D341Med (cell line): ENCODE measurements around the gene VWA5B1.

Experiments
- DNase-seq: peaks from one replicate; pipeline ENCODE4 v3.0.0; 2012; ENCODE audit warnings: low spot score

Gene VWA5B1

DNA sequence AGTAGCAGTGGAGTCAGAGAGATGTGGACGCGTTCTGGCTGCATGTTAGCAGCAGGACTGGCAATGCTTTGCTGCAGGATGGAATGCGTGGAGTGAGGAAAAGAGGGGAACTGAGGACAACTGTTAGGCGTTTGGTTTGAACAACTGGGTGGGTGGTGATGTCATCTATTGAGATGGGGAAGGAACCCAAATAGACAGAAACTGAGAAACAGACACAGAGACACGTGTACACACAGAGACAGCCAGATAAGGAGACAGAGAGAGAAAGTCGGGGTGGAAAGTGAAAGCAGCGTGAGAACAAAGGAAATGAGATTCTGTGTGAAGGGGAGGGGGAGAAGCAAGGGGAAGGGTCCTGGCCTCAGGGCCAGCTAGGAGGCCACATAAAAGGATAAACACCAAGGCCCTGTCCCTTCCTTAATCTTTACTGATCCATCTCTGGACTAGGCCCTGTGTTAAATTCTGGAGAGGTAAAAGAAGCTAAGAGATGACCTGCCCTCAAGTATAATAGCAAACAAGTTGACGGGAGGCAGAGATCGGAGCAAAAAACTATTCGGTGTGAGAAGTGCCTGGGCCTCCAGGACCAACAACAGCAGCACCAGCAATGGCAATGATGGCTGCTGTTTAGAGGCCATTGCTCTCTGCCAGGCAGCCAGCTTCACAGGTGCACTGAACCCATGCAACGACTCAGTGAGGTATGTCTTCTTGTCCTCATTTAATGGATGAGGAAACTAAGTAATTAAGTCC, 31.6 kb downstream of the VWA5B1 start:
- DNase-seq, result no peak

DNA sequence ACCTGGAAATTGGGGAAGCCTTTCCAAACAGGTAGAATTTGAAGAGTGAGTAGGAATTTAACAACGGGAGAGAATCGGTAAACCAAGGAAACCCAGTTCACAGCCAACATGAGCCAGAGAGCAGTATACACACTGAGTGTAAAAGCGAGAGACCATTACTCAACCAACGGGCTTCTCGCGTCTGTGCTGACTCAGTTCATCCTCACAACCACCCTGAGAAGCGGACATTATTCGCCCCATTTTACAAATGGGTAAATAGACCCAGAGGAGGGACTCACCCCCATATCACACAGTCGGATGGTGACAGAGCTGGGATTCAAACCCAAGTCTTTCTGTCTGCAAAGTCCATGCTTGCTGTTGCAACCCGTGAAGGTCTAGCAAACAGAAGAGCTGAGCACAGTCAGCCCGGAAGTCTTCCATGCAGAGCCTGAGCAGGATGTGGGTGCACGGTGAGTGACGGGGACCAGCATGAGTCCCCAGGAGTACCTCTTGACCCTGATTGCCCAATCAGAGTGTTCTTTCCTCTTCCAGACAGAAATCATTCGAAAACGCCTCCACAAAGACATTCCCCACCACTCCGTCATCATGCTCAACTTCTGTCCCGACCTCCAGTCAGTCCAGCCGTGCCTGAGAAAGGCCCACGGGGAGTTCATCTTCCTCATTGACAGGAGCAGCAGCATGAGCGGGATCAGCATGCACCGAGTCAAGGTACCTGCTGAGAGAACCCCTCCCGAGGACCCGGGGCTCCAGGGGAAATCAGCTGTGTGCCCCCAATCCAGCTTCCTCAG, 32.3 kb downstream of the VWA5B1 start:
- no peak for DNase-seq

DNA sequence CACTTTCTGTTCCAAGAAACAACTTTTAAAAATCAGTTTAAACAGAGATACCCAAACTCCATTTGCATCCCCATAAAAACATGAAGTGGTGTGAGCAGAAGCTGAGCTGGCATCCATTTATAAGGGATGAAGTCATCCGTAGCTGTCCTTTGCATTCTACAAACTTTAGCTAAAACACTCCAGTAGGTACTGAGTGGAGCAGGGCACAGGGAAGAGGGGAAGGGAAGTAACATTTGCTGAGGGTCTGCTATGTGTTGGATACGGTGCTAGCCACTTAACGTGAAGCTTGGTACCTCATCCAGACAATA, 32.9 kb downstream of the VWA5B1 start:
- DNase-seq, result no peak

DNA sequence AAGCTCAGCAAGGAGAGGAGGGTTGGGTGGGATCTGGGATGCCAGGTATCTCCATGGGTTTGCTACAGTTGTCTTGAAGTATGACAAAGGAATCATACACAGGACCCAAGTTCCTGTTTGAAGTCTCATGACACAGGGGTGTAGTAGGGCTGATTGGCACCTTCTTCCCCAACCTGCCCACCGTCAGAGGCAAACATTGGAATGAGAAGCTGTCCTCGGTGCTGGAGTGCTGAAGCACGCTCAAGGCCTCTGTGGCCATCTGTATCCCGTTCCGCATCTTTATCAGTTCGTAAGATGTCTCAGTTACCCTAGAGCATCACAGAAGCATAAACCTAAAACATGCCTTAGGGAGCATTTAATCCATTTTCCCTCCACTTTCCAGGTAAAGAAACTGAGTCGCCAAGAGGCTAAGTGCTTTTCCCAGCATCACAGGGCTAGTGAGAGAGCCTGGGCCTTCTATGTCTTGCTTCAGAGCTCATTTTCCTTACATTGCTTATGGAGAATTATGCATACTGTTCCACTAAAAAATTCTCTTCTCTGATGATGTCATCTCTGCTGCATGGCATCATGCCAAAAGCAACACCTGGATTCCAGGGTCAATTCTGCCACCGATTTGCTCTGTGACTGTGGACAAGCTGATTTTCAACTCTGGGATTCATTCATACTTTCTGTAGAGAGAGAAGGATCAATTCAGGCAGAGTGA, 34.2 kb downstream of the VWA5B1 start:
- no peak for DNase-seq

DNA sequence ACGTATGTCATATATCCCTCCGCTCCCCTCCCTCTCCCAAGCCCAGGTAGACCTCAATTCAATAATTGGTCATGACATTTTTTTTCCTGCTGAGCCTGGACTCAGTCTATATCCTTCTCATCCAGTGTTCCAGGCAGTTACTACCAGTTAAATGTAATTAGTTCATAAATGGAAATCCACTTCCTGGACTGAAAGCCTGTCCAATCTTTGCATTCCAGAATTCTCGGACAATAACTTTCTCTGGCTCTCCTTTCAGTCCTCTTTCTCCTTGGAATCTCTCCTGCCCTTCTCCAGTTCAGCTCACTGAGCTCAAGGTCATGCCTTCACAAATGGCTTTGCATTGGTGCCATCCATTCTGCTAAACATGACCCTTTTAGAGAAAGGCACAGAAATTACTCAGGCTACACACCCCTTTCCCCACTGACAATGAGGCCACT, 34.8 kb downstream of the VWA5B1 start:
- DNase-seq, result no peak

DNA sequence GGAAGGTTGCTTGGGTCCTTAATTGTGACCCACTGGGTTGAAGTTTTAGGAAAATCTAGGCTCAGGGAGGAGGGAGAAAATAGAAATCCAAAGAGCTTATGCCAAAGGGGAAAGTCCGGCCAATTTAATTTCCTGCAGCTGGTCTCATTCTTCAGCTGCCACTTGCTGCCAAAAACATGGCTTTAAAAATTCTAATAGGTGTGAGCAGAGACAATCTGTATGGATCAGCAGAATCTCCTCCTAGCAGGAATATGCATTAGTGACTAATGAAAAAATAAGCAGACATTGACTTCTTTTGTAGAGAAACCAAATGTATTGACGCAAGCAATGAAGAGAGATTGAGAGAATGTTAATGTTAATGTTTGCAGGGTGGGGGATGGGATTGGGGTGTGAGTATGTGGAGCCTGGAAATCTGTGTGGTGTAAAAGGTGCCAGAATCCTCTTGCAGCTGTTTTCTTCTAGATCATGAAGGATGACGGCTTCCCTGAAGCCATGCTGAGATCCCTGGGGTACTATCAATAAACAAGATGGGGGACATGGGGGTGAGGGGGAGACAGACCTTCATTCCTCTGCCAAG, 35.3 kb downstream of the VWA5B1 start:
- no peak for DNase-seq

DNA sequence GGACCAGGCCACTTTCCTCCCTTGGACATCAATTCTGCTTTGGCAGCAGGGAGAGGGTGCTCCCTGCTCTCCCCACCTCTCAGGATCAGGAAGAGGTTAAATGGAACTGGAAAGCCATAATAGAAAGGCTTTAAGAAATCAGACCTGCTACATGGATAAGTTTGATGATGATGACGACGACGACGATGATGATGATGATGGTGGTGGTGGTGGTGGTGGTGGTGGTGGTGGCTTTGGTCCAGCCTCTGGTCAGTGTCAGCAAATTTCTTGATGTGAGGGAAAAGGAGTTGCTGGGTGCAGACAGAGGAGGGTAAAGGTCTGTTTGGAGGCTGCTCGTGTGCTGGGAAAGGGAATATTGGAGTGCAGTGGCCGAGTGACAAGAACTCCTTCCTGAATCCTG, 36.8 kb downstream of the VWA5B1 start:
- DNase-seq, result no peak

DNA sequence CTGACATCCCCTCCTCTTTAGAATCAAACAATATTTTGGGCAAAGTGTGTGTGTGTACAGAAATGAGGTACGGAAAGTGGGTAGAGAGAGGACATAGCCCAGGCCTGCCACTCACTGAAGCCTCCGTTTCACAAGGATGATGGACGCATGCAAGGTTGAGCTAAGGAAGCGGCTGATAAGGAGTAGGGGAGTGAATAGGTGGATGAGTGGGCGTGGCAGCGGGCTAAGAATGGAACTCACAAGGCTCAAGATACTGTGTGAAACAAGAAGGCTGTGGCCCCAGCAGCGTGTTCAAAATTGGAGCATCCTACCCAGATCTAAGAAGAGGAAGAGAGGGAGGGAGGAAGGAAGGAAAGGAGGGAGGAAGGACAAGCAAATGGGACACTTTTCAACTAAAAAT, 37.5 kb downstream of the VWA5B1 start:
- no peak for DNase-seq

DNA sequence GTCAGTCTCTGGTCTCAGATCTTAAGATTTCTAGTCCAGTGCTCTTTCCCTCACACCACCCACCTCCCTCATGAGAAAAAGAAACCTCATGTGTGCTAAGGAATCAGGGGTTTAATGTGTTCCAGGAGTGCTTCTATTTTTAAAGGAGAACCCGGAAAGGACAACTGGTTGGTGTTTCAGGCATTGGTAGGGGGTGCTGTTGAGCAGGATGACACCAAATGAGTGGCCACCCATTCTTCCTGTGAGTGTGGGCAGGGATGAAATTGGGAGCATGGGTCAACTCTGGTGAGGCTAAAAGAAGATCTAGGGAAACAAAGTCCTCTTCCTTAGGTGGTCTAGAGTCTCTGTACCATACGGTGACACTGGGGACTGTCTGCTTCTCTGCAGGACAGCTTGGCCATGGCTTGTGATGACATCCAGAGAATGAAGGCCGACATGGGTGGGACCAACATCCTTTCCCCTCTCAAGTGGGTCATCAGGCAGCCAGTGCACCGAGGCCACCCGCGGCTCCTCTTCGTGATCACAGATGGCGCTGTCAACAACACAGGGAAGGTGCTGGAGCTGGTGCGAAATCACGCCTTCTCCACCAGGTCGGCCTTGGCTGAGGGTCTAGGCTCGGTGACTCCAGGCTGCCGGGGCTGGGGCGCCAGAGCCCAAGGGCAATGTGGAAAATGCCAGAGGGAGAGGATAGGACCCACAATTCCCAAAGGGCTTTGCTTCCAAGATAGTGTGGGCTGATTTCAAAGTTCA, 39.3 kb downstream of the VWA5B1 start:
- no peak for DNase-seq

DNA sequence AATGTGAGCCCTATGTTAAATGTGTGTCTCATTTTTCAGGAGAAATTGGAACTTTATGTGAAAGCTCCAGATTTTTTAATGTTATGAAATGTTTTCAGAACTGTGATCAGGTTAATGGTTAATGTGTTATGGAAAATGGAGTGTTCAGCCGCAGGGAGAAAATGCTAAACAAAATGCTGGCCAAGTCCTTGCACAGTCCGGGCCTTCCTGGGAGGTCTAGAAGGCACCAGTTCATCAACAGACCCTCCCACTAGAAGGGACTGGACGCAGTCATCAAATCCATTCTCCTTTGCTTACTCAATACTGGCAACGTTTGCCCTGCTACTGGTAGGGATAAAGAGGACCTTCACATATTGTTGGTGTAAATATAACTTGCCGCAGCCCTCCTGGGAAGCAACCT, 43.4 kb downstream of the VWA5B1 start:
- no peak for DNase-seq

DNA sequence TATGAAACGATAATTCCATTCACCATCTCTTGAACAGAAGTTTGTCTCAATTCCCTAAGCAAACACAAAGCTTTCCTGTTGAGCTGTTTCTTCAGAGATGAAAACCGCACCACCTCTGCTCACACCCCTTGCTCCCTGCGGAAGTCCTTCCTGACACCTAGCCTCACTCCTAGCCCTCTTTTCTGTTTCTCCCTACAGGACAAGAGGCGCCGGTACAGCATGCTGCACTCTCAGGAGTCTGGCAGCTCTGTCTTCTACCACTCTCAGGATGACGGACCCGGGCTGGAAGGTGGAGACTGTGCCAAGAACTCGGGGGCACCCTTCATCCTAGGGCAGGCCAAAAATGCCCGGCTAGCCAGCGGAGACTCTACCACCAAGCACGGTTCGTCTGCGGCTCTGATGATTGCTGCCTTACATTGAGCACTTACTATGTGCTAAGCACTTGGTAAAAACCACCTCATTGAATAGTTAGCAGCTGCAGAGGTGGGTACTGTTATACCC, 45.5 kb downstream of the VWA5B1 start:
- DNase-seq, result no peak

DNA sequence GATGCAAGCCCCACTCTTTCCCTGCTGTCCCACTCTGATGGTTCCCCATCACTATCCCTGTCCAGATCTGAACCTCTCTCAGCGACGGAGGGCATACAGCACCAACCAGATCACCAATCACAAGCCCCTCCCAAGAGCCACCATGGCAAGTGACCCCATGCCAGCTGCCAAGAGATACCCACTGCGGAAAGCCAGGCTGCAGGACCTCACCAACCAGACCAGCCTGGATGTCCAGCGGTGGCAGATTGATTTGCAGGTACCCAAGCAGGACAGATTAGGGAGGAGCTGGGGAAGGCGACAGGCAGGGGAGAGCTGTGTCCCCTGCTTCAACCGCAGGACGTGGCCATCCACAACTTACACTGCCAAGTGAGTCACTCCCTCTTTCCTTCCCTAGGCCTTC, 46.9 kb downstream of the VWA5B1 start:
- no peak for DNase-seq

DNA sequence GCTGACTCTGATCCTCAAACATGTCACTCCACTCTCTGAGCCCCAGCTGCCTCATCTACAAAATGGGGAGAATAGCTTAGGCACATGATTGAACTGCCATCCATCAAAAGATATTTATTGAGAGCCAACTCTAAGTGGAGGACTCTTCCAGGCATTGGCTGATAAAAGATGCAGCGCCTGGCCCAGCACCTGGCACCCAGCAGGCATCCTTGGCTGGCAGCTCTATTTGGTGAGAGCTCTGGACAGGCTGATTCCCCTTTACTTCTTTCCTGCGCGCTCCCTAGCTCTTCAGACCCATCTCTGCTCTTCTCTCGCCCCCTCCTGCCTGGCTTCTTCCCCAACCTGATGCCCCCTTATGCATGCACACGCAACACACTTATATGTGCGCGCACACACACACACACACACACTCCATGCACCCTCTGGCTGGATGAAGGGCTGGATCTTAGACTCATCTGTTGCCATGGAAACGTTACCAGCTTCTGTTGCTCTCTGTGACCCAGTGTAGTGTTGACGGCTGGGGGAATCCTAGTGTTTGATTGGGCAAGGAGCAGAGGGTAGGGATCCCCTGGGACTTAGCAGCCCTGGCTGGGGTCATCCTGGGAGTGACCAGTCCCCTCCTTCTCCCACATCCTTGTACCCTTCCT, 49.3 kb downstream of the VWA5B1 start:
- no peak for DNase-seq

DNA sequence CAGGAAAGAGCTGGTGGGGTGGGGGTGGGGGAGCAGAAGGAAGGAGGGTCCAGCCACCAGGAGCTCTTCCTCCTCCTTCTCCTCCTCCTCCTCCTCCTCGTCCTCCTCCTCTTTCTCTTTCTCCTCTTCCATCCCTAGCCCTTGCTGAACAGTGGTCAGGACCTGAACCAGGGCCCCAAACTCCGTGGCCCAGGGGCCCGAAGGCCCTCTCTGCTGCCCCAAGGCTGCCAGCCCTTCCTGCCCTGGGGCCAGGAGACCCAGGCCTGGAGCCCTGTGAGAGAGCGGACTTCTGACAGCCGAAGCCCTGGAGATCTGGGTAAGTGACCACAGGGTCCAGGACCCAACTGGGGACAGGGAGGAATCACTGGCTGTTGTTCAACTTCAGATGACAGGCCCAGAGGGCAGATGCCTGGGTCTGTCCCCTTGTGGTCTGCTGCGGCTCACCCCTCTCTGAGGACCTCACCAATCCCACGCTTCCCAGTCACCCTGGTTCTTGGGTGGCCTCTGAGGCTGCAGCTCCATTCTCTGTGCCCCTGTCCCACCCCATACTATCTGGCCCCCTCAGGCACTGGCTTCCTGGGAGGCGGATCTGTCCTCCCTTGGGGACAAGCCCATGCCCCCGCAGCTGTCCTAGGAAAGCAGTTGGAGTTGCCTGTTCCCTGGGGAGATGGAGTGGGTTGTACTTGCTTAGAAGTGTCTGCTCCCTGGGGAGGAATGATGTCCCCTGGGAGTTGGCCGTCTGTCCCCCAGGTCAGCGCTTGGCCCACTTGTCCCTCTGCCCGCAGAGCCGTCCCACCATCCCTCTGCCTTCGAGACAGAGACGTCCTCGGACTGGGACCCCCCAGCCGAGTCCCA, 51.8 kb downstream of the VWA5B1 start:
- peak; percentile 37 for DNase-seq

DNA sequence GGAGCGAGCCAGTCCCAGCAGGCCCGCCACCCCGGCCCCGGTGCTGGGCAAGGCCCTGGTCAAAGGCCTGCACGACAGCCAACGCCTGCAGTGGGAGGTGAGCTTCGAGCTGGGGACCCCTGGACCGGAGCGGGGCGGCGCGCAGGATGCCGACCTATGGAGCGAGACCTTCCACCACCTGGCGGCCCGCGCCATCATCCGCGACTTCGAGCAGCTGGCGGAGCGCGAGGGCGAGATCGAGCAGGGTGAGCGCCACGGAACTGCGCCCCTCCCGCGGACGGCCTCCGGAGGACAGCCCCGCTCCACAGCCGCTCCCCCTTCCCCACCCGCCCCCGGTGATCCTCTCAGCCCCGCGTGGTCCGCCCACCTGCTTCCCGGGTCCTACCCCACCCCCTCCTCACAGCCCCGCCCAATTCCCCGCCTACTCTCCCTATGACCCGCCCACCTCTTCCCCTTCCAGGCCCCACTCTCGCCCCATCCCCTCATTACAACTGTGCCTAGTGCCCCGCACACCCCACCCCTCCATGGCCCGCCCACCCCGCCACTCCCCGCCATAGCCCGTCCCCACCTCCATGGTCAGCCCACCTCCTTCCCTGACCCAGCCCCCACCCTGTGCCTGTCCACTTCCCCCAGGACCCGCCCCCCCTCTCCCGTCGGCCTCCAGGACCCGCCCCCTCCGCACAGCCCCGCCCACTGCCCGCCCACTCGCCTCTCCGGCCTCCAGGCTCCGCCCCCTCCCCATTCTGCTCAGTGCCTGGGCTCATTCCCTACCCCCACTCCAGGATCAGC, 52.7 kb downstream of the VWA5B1 start:
- DNase-seq, result peak; percentile 49

DNA sequence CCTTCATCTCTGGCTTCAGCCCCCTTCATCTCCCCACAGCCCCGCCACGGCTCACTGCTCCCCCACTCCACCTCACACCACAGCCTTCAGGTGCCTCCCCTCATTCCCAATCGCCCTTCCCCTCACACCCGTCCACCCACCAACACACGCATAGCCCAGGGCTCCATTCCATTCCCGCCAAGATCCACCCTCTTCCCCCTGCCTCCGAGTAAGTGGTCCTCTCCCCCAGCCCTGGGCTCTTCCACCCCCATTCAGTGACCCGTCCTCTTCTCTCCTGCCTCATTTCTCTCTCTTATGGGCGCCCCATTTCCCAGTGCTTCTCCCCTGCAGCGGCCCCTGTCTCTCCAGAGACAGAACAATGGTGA, 53.2 kb downstream of the VWA5B1 start:
- DNase-seq, result no peak

DNA sequence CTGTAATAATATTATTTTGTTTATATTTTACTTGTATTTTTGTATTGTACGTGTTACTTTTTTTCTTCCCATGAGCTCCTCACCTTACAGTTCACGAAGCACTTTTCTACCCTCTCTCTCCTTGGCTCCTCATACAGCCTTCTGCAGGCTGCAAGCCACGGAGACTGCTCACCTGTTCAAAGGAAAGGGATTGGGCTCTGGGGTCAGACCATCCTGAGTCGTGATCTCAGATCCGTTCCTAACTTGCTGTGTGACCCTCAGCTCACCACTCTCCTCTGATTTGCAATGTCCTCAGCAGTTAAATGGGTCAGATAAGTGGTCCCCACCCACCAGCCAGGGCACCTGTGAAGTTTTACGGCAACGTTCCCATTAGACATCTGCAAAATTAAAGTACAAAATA, 54.1 kb downstream of the VWA5B1 start:
- DNase-seq, result no peak

DNA sequence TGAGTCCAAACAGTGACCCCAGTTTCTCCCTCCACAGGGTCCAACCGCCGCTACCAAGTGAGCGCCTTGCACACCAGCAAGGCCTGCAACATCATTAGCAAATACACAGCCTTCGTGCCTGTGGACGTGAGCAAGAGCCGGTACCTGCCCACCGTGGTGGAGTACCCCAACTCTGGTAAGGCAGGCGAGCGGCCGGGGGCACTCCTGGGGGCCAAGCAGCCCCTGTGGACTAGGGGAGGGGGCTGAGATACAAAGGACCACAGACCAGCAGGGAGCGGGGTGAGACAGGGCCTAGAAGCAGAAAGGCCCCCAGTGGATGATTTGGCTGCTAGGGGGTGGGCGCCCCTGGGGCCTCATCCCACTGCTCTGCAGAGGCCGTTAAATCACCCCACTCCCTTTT, 54.7 kb downstream of the VWA5B1 start:
- DNase-seq, result no peak

DNA sequence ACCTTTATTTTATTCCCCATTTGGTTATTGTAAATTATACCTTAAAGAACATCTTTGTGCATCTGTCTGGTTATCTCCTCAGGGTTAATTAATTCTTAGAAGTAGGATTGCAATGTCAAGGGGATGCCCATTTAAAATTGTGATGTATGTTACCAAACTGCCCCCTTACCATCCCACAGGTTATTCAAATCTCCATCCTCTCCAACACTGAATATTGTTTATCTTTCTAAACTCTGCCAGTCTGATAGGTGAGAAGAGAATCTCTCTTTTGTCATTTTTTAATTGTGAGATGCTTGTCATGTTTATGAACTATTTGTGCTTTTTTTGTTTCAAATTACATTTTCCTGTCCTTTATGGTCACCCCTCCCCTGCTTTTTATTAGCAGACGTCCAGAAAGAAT, 55.8 kb downstream of the VWA5B1 start:
- DNase-seq, result no peak

DNA sequence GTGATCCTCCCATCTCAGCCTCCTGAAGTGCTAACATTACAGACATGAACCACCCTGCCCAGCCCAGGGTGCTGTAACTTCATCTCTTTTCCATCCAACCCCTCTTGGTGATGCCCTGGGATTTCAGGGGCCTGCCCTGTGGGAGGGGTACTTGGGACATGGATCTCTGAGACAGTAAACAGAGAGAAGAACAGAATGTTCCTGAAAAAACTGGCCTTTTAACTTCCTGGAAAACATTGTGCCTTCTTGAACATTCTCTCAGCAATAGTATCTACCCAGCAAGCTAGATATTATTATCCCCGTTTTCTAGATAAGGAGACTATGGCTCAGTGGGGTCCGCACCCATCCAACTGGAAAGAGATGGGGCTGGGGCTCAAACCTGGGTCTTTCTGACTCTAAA, 57.0 kb downstream of the VWA5B1 start:
- no peak for DNase-seq
